ENCODE data around the gene TUBGCP3. TPM values are rescaled to one million over a fixed set of nuclear protein-coding genes. Genes with fewer than 3 reads are reported as not detected.
A peak's percentile ranks its signal among the peaks of the same experiment; 100 is the strongest.

The TUBGCP3 gene
- total RNA-seq, 1 experiment from 2014 or later, result 37.3 TPM

DNA sequence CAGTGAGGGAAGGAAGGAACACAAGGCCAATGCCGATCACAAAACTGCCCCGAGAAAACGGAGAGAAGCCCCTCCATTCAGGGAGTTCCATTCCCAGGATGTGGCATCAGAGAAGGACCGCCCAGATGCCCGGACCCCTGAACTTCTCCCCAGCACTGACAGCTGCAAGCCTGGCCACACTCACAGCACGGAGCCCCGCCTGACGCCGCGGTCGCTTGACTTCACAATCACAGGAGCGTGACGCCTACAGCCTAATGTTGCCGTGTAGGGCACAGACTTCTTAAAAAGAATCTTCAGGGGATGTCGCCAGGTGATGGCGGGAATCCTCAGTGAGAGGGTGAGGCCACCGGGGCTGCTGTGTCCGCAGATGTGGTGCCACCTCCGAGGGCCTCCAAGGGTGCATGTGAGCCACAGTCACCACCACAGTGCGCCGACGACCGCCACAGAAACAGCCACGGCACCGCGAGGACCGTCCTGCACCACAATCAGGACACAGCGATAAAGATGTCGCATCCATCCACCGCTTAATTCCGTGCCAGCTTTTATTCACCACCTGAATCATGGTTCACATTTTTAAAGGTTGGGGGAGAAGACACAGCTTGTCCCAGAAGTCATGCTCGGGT lies 134.6 kb downstream of the TUBGCP3 start:
- no peak overlapping the region for H2AK5ac ChIP-seq (ENCODE audit: insufficient read length, low read length)
- H3K56ac ChIP-seq (ENCODE audit: insufficient read length, low read depth, low read length), result no peak overlapping the region
- H2BK120ac ChIP-seq (ENCODE audit: low read depth, low read length, poor library complexity, severe bottlenecking), result no peak overlapping the region
- no peaks in the 10 kb centered on the region for H3K23me2 ChIP-seq (ENCODE audit: insufficient read length, low read depth, low read length, poor library complexity, severe bottlenecking)
- H4K91ac ChIP-seq (ENCODE audit: insufficient read length, low read depth, low read length), result no peak overlapping the region
- Mint-ChIP-seq H3K4me1 (no peaks in the 10 kb centered on the region), H3K27ac (no peak overlapping the region; a peak in 2 of 7 replicates), H3K4me3 (no peak overlapping the region), H3K27me3 (ENCODE audit: low read depth) (peaks cover 26% of the 10 kb centered on the region), H3K36me3 (ENCODE audit: insufficient read depth in 1 of 3, low read depth in 3 of 3) (no peaks in the 10 kb centered on the region; a peak in 1 of 7 replicates), H3K9me3 (no peaks in the 10 kb centered on the region; a peak in 1 of 5 replicates)
- H3K4me2 ChIP-seq (ENCODE audit: insufficient read depth, insufficient read length, low read length), result no peak overlapping the region
- no peaks in the 10 kb centered on the region for H3K27me3 ChIP-seq (ENCODE audit: insufficient read depth, low read length)
- no peak overlapping the region for H3K18ac ChIP-seq (ENCODE audit: insufficient read length, low read depth, low read length)
- H4K5ac ChIP-seq (ENCODE audit: insufficient read length, low read depth, low read length), result no peak overlapping the region
- no peak overlapping the region for H2BK15ac ChIP-seq (ENCODE audit: low read depth, low read length)
- TF ChIP-seq, protein P1, sequence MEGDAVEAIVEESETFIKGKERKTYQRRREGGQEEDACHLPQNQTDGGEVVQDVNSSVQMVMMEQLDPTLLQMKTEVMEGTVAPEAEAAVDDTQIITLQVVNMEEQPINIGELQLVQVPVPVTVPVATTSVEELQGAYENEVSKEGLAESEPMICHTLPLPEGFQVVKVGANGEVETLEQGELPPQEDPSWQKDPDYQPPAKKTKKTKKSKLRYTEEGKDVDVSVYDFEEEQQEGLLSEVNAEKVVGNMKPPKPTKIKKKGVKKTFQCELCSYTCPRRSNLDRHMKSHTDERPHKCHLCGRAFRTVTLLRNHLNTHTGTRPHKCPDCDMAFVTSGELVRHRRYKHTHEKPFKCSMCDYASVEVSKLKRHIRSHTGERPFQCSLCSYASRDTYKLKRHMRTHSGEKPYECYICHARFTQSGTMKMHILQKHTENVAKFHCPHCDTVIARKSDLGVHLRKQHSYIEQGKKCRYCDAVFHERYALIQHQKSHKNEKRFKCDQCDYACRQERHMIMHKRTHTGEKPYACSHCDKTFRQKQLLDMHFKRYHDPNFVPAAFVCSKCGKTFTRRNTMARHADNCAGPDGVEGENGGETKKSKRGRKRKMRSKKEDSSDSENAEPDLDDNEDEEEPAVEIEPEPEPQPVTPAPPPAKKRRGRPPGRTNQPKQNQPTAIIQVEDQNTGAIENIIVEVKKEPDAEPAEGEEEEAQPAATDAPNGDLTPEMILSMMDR (conservative IDR thresholded peaks at IDR 0.05), result no peak
- H3K23ac ChIP-seq (ENCODE audit: insufficient read length, low read depth, low read length), result no peak overlapping the region
- no peaks in the 10 kb centered on the region for H3K79me2 ChIP-seq (ENCODE audit: insufficient read depth, low read length)
- no peak overlapping the region for H4K8ac ChIP-seq (replicated peaks; ENCODE audit: insufficient read length, low read depth, low read length)
- no peak overlapping the region for H2BK5ac ChIP-seq (ENCODE audit: insufficient read length, low read length)
- H3K14ac ChIP-seq (ENCODE audit: insufficient read depth, low read length), result no peak overlapping the region
- H3K9ac ChIP-seq (ENCODE audit: extremely low read depth, insufficient read length, low read length), result no peak overlapping the region
- H4K20me1 ChIP-seq (ENCODE audit: control insufficient read depth, insufficient read depth, insufficient read length), result no peaks in the 10 kb centered on the region
- no peak overlapping the region for H2BK20ac ChIP-seq (ENCODE audit: low read depth, low read length, poor library complexity, severe bottlenecking)
- no CpG with 5 or more reads among the region's 32 CpGs for WGBS (ENCODE audit: extremely low coverage, insufficient read length, low lambda C conversion rate)
- H3K79me1 ChIP-seq (ENCODE audit: insufficient read depth, low read depth, low read length, poor library complexity, severe bottlenecking), result no peaks in the 10 kb centered on the region
- no peak overlapping the region for H2BK12ac ChIP-seq (ENCODE audit: insufficient read length, low read depth, low read length)
- no peak overlapping the region for H3K4ac ChIP-seq (ENCODE audit: low read depth, low read length)
- no peaks in the 10 kb centered on the region for H3K9me3 ChIP-seq (ENCODE audit: control insufficient read depth, low read depth, low read length)
- peak; percentile 24 for DNase-seq
- H3T11ph ChIP-seq (ENCODE audit: low read length), result no peak overlapping the region
- no peak overlapping the region for H3K27ac ChIP-seq (ENCODE audit: insufficient read length, low read depth, low read length)
- H2AFZ ChIP-seq (ENCODE audit: low read length), result no peak overlapping the region
- no peaks in the 10 kb centered on the region for H3K4me1 ChIP-seq (ENCODE audit: insufficient read depth, low read length)

Measured in H9 (cell line).